Ishikawa (cell line): Measurements from ENCODE around the gene HJURP.

Experiments
- REST ChIP-seq: IDR thresholded peaks from 2 replicates; pipeline ENCODE4 v1.6.1; 2012; ENCODE audit warnings: low read depth, mild to moderate bottlenecking
- TAF1 ChIP-seq: IDR thresholded peaks from 2 replicates; pipeline ENCODE4 v1.6.1; 2012; ENCODE audit warnings: low read depth, mild to moderate bottlenecking
- YY1 ChIP-seq: IDR thresholded peaks from 2 replicates; pipeline ENCODE4 v1.6.1; 2012; ENCODE audit warnings: low read depth

GRCh38 chr2:233823731-233824121 is 30.6 kb downstream of the HJURP start:
- TF ChIP-seq TAF1 (no peak), YY1 (no peak), REST (no peak)
